ENCODE data around the gene SLC15A3.

GRCh38 chr11:60919956-60920355, 32.0 kb downstream of the SLC15A3 start:
- TF ChIP-seq CTCF (IDR thresholded peaks at IDR 0.05 in 8 of 11, conservative IDR thresholded peaks at IDR 0.05 in 3 of 11) = no peak
- TF ChIP-seq POLR2A (IDR thresholded peaks at IDR 0.05) = no peak
